ENCODE data around the gene SERINC4. TPM values are rescaled to one million over a fixed set of nuclear protein-coding genes. Genes with fewer than 3 reads are reported as not detected.

Gene SERINC4
- total and polyA plus RNA-seq, 9 of the 15 experiments (the other 6 are each of a cell fraction or from before 2014, with no cell fraction given) = 0.14 to 0.86 (median 0.18) TPM; not detected in 2

GRCh38 chr15:43824302-43825246, 24.6 kb upstream of the SERINC4 start, which contains the start of gene MFAP1 (continued):
- no peak for TF ChIP-seq PURB (CRISPR knock-in tag; IDR thresholded peaks at IDR 0.05; ENCODE audit: low read depth)
- no peak for TF ChIP-seq GTF2A2 (tag; IDR thresholded peaks at IDR 0.05)
- TF ChIP-seq VEZF1 (CRISPR knock-in tag; IDR thresholded peaks at IDR 0.05) = peak; percentile 32
- TF ChIP-seq CREB1 (IDR thresholded peaks at IDR 0.05) = peak; percentile 89
- TF ChIP-seq CREB1 (CRISPR knock-in tag; IDR thresholded peaks at IDR 0.05) = peak; percentile 90
- no peak for TF ChIP-seq ZNF253 (CRISPR knock-in tag; conservative IDR thresholded peaks at IDR 0.05)
- TF ChIP-seq ARID3A (IDR thresholded peaks at IDR 0.05; ENCODE audit: borderline replicate concordance, low read depth, low read length) = no peak
- peak; percentile 90 for TF ChIP-seq PML (IDR thresholded peaks at IDR 0.05; ENCODE audit: low read length)
- TF ChIP-seq ZNF717 (CRISPR knock-in tag; IDR thresholded peaks at IDR 0.05) = no peak
- TF ChIP-seq ETV6 (IDR thresholded peaks at IDR 0.05; ENCODE audit: borderline replicate concordance in 1 of 2, low read depth in 2 of 2, low read length in 1 of 2) = no peak
- TF ChIP-seq ETV6 (CRISPR knock-in tag; IDR thresholded peaks at IDR 0.05; ENCODE audit: borderline replicate concordance) = no peak
- TF ChIP-seq RBM15 (IDR thresholded peaks at IDR 0.05; ENCODE audit: insufficient read depth, low read length) = no peak
- TF ChIP-seq ZNF239 (CRISPR knock-in tag; IDR thresholded peaks at IDR 0.05) = no peak
- TF ChIP-seq KLF10 (CRISPR knock-in tag; IDR thresholded peaks at IDR 0.05) = no peak
- TF ChIP-seq FOXK2 (conservative IDR thresholded peaks at IDR 0.05 in 1 of 2, IDR thresholded peaks at IDR 0.05 in 1 of 2; ENCODE audit: low read depth in 2 of 2) = peak; percentile 77 to 89; a peak in 3 of 4 replicates
- TF ChIP-seq RCOR1 (IDR thresholded peaks at IDR 0.05; ENCODE audit: borderline replicate concordance in 1 of 2, low read depth in 2 of 2, low read length in 2 of 2) = peak in 1 of 2 experiments; percentile 30; a peak in 1 of 4 replicates
- no peak for TF ChIP-seq EGR1 (conservative IDR thresholded peaks at IDR 0.05)
- TF ChIP-seq, protein P1, sequence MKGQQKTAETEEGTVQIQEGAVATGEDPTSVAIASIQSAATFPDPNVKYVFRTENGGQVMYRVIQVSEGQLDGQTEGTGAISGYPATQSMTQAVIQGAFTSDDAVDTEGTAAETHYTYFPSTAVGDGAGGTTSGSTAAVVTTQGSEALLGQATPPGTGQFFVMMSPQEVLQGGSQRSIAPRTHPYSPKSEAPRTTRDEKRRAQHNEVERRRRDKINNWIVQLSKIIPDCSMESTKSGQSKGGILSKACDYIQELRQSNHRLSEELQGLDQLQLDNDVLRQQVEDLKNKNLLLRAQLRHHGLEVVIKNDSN (CRISPR knock-in tag; IDR thresholded peaks at IDR 0.05) = no peak
- no peak; the same call in 1 of the 2 replicates for TF ChIP-seq ZBED1 (IDR thresholded peaks at IDR 0.05)
- TF ChIP-seq CCAR2 (IDR thresholded peaks at IDR 0.05; ENCODE audit: low read depth, low read length) = no peak
- TF ChIP-seq ZBTB17 (CRISPR knock-in tag; IDR thresholded peaks at IDR 0.05) = no peak
- TF ChIP-seq, protein P2, sequence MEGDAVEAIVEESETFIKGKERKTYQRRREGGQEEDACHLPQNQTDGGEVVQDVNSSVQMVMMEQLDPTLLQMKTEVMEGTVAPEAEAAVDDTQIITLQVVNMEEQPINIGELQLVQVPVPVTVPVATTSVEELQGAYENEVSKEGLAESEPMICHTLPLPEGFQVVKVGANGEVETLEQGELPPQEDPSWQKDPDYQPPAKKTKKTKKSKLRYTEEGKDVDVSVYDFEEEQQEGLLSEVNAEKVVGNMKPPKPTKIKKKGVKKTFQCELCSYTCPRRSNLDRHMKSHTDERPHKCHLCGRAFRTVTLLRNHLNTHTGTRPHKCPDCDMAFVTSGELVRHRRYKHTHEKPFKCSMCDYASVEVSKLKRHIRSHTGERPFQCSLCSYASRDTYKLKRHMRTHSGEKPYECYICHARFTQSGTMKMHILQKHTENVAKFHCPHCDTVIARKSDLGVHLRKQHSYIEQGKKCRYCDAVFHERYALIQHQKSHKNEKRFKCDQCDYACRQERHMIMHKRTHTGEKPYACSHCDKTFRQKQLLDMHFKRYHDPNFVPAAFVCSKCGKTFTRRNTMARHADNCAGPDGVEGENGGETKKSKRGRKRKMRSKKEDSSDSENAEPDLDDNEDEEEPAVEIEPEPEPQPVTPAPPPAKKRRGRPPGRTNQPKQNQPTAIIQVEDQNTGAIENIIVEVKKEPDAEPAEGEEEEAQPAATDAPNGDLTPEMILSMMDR (IDR thresholded peaks at IDR 0.05 in 2 of 3, conservative IDR thresholded peaks at IDR 0.05 in 1 of 3; ENCODE audit: insufficient read depth in 2 of 3, low read depth in 1 of 3, low read length in 3 of 3) = no peak
- TF ChIP-seq ZNF444 (CRISPR knock-in tag; IDR thresholded peaks at IDR 0.05) = no peak
- TF ChIP-seq BCOR (IDR thresholded peaks at IDR 0.05) = peak; percentile 65
